NOMO-1 (cell line): Measurements from ENCODE around the gene COL18A1.

ENCODE experiments used
- DNase-seq, 2 experiments: peaks; one replicate each; lab custom pipeline; 2025; ENCODE audit not compliant: unreplicated experiment in 2 of 2; lab: John Stamatoyannopoulos, UW

The COL18A1 gene

GRCh38 chr21:45451771-45452182, 46.8 kb downstream of the COL18A1 start:
- DNase-seq: no peak

- DNase-seq: no peak
Measured at GRCh38 chr21:45452696-45453307, 47.8 kb downstream of the COL18A1 start.

- DNase-seq: no peak
Measured at GRCh38 chr21:45453308-45453950, 48.5 kb downstream of the COL18A1 start.

GRCh38 chr21:45454060-45454925, 49.3 kb downstream of the COL18A1 start:
- DNase-seq: no peak

GRCh38 chr21:45454926-45455673, 50.1 kb downstream of the COL18A1 start:
- DNase-seq: no peak

GRCh38 chr21:45455674-45456583, 51.0 kb downstream of the COL18A1 start:
- no peak for DNase-seq

- no peak for DNase-seq
Measured at GRCh38 chr21:45456584-45457160, 51.7 kb downstream of the COL18A1 start.

GRCh38 chr21:45457161-45457831, 52.3 kb downstream of the COL18A1 start:
- no peak for DNase-seq

- no peak for DNase-seq
Measured at GRCh38 chr21:45457832-45458172, 52.8 kb downstream of the COL18A1 start.

- DNase-seq: no peak
Measured at GRCh38 chr21:45458281-45459170, 53.6 kb downstream of the COL18A1 start.

- DNase-seq: no peak
Measured at GRCh38 chr21:45459171-45460010, 54.4 kb downstream of the COL18A1 start.

GRCh38 chr21:45460011-45460565, 55.1 kb downstream of the COL18A1 start:
- DNase-seq: no peak

GRCh38 chr21:45460611-45461368, 55.8 kb downstream of the COL18A1 start:
- DNase-seq: no peak

GRCh38 chr21:45461369-45461750, 56.4 kb downstream of the COL18A1 start:
- DNase-seq: no peak

- DNase-seq: no peak
Measured at GRCh38 chr21:45461806-45462341, 56.9 kb downstream of the COL18A1 start.

- no peak for DNase-seq
Measured at GRCh38 chr21:45463871-45464270, 58.9 kb downstream of the COL18A1 start.
